Activated T-helper 17 cell treated with anti-CD3 and anti-CD28 coated beads, Interleukin-2, amount 50 U/mL, for 72 hours (primary cell): Measurements from ENCODE around the gene SPECC1L. TPM values are rescaled to one million over a fixed set of nuclear protein-coding genes. Genes with fewer than 3 reads are reported as not detected.
"Not testable (repeated sequence)": the region's sequence is repeated elsewhere in the genome, so short reads cannot be mapped to it uniquely, and the experiment has no call there.

ENCODE experiments used
- ATAC-seq: fragments of 150-1000 bp; cut with Tn5 transposase; replicated peaks from 2 replicates; pipeline ENCODE4 v1.10.0; 2021; ENCODE audit warnings: mild to moderate bottlenecking, moderate library complexity
- H3K27ac Mint-ChIP-seq: one replicate; pipeline ENCODE4 v1.8.0; 2022; ENCODE audit warnings: mixed read lengths
- H3K27me3 Mint-ChIP-seq: one replicate; pipeline ENCODE4 v1.8.0; 2022; ENCODE audit warnings: mixed read lengths
- H3K36me3 Mint-ChIP-seq: one replicate; pipeline ENCODE4 v1.8.0; 2022; ENCODE audit warnings: low read depth, mild to moderate bottlenecking, mixed read lengths
- H3K4me1 Mint-ChIP-seq: one replicate; pipeline ENCODE4 v1.8.0; 2022; ENCODE audit warnings: mixed read lengths
- H3K4me3 Mint-ChIP-seq: one replicate; pipeline ENCODE4 v1.8.0; 2022; ENCODE audit warnings: mild to moderate bottlenecking, mixed read lengths
- H3K9me3 Mint-ChIP-seq: one replicate; pipeline ENCODE4 v1.8.0; 2022; ENCODE audit warnings: mixed read lengths
- total RNA-seq, 2 donors: library from RNA; stranded (reverse); gene quantifications; one replicate each; pipeline ENCODE4 v1.2.3, GENCODE V29; 2022

Gene SPECC1L
- total RNA-seq, 2 donors from 2014 or later = 25.7 to 42.2 TPM

DNA sequence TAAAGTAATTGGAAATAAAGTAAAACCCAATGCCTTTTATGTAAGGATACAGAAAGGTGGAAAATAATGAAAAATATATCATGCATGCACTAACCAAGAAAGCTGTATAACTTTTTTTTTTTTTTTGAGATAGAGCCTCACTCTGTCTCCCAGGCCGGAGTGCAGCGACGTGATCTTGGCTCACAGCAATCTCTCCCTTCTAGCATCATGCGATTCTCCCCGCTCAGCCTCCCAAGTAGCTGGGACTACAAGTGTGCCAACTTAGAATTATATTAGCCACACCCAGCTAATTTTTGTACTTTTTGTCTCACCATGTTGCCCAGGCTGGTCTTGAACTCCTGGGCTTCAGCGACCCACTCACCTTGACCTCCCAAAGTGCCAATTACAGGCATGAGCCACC is 30.2 kb upstream of the SPECC1L start:
- Mint-ChIP-seq H3K27ac (no peak overlapping the region), H3K9me3 (no peaks in the 10 kb centered on the region), H3K4me1 (peaks cover 22% of the 10 kb centered on the region), H3K36me3 (no peaks in the 10 kb centered on the region), H3K27me3 (no peaks in the 10 kb centered on the region), H3K4me3 (no peak overlapping the region)
- no peak for ATAC-seq

DNA sequence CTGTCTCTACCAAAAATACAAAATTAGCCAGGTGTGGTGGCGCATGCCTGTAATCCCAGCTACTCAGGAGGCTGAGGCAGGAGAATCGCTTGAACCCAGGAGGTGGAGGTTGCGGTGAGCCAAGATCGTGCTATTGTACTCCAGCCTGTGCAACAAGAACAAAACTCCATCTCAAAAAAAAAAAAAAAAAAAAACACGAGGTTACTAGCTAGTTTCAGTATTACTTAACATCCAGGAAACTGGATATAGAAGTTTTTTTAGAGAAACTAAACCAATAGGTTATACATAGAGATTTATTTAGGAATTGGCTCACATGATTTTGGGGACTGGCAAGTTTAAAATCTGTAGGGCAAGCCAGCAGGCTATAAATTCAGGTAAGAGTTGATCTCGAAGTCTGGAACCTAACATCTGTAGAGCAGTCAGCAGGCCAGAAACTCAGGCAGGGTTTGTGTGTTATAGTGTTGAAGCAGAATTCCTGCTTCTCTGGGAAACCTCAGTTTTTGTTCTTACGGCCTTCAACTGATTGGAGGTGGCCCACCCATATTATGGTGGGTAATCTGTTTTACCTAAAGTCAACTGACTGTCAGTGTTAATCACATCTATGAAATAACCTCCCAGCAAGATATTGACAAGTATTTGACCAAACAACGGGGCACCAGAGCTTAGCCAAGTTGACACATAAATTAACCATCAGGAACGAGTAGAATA is 29.5 kb upstream of the SPECC1L start:
- not testable (repeated sequence) for H3K36me3 Mint-ChIP-seq, ATAC-seq, H3K27me3 Mint-ChIP-seq, H3K9me3 Mint-ChIP-seq, H3K4me3 Mint-ChIP-seq, H3K27ac Mint-ChIP-seq
- H3K4me1 Mint-ChIP-seq = peaks cover 22% of the 10 kb centered on the region

DNA sequence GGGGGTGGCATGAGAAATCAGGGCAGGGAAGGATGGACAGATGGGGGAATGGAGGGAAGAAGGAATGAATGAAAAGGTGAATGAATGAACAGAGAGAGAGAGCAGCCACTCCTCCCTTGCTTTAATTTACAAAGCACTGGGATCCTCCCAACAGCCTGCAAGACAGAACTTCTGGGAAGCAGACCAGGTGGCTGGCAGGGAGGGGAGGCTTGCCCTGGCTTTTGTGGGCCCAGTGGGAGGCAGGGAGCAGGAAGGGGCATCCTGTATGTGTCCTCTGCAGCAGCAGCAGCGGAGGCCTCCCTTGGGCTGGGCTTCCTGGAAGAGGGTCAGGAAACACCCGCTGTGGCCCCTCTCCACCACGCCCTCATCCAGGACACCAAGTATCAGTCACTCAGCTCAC is 27.2 kb upstream of the SPECC1L start:
- not testable (repeated sequence) for H3K36me3 Mint-ChIP-seq, H3K27me3 Mint-ChIP-seq, ATAC-seq, H3K9me3 Mint-ChIP-seq
- Mint-ChIP-seq H3K27ac (peak overlapping the region; percentile 73), H3K4me3 (peak overlapping the region; percentile 71), H3K4me1 (peaks cover 22% of the 10 kb centered on the region)

DNA sequence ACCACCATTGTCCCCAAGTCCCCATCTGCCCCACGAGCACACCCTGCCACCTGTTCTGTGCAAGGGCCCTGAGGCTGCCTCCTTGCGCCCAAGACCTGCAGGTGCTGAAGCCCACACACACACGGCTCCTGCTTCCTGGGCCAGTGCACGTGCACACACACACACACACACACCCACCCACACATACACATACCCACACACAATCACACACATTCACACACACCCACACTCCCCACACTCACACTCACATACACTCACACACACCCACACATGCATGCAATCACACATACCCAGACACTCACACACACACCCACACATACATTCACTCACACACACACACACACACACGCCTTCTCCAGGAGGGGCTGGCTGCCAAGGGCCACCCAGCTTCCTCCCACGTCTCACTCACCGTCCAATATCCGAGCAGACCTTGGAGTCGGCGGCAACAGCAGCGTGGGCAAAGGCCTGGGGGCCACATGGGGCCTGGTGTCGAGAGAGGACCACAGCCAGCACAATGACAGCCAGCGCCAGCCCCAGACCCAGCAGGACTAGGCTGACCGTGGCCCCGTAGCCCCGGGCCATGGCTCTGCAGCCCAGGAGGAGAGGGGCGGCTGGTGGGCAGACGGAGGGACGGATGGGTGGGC is 26.4 kb upstream of the SPECC1L start:
- no peak for ATAC-seq
- Mint-ChIP-seq H3K4me3 (no peak overlapping the region), H3K27me3 (no peaks in the 10 kb centered on the region), H3K27ac (peak overlapping the region; percentile 17), H3K36me3 (no peaks in the 10 kb centered on the region), H3K9me3 (no peaks in the 10 kb centered on the region), H3K4me1 (peaks cover 22% of the 10 kb centered on the region)

DNA sequence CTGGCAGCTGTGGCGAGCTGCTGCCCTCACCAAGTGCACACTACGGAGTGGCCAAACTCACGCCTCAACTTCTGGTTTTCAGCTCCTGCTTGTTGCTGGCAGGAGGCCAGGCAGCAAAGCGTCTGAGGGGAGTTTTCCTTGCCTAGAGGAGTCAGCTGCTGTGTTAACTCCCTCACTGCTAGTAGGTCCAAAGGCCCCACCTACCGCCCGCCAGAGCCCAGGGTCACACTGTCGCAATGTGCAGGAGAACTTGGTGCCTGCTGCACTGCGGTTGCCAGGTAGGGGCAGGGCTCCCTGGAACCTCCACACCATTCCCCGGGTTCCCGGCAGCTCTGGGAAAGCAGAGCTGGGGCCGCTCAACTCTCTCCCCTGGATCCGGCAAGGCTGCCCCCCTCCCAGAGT is 25.6 kb upstream of the SPECC1L start, which contains the start of gene GGT5:
Gene GGT5, minus strand, starts transcription at position 53 of the 402 bp plus-strand sequence. CDS start 357 bp downstream, outside the sequence.
- not testable (repeated sequence) for H3K9me3 Mint-ChIP-seq, H3K27me3 Mint-ChIP-seq, H3K4me3 Mint-ChIP-seq, H3K36me3 Mint-ChIP-seq, ATAC-seq
- peak within 1 kb of the TSS; percentile 17 for H3K27ac Mint-ChIP-seq
- peaks cover 22% of the 10 kb centered on the region for H3K4me1 Mint-ChIP-seq

DNA sequence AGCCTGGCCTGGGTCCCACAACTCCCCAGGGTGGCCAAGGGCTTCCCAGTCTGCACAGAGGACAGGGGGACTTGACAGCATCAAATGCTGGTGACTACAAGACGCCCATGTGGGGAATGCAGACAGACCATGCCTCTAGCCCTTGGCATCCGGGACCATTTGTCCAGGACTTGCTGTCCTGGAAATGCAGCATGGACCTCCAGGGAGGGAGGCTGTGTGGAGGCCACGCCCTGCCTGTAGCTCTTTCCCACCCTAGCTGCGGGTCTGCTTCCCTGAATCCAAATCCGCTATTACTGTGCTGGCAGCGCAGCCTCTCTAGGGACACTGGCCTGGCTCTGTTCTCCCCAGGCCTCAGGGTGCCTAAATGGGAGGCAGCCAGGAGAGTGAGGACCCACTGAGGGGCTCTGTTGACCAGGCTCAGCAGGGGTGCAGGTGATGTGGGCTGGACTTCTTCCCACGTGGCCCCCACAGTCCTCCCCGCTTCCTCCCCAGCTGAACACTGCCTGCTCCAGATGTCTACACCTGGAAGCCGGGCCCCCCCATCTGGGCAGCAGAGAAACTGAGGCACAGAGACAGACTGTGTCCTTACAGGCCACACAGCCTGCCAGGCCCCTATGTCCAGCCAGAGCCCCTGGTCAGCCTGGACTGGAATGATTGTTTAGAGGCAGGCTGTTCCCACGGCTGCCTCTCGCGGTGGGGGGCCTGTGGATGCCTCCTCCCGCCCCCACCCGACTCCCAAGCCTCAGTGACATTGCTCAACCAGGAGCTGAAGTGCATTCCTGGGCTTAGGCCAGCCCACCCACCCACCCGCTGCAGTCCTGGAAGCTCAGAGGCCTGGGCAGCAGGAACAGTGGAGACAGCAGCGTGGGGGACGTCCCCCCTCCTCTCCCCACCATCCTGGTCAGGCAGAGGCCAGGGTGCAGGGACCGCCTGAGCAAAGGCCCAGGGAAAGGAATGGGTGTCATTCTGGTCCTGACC is 24.8 kb upstream of the SPECC1L start:
- peaks cover 18% of the 10 kb centered on the region for H3K4me1 Mint-ChIP-seq
- not testable (repeated sequence) for ATAC-seq, H3K9me3 Mint-ChIP-seq, H3K4me3 Mint-ChIP-seq, H3K36me3 Mint-ChIP-seq, H3K27ac Mint-ChIP-seq, H3K27me3 Mint-ChIP-seq

DNA sequence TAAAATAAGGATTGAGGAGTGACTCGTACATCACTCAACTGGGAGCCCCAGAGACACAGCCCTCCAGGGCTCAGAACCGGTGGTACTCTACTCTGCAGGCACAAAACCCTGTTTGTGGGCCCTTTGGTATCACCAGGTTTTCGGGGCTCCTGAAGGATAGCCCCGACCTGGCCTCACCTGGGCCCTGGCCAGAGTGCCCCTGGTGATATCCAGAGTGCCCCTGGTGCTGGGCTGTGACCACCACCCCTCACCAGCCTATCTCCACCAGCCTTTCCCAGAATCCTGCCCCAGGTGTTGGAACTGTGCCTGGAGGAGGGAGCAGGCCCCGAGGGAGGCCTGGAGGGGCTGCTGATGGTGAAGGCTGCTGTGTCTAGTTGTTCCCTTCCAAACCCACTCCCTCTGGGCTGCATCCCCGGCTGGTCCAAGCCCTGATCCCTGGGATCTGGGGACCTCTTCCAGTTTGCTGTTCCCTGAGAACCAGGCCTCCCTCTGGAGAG is 23.6 kb upstream of the SPECC1L start:
- Mint-ChIP-seq H3K4me1 (peaks cover 18% of the 10 kb centered on the region), H3K4me3 (no peak overlapping the region), H3K27ac (no peak overlapping the region), H3K36me3 (no peaks in the 10 kb centered on the region), H3K9me3 (no peaks in the 10 kb centered on the region), H3K27me3 (no peaks in the 10 kb centered on the region)
- ATAC-seq = no peak

DNA sequence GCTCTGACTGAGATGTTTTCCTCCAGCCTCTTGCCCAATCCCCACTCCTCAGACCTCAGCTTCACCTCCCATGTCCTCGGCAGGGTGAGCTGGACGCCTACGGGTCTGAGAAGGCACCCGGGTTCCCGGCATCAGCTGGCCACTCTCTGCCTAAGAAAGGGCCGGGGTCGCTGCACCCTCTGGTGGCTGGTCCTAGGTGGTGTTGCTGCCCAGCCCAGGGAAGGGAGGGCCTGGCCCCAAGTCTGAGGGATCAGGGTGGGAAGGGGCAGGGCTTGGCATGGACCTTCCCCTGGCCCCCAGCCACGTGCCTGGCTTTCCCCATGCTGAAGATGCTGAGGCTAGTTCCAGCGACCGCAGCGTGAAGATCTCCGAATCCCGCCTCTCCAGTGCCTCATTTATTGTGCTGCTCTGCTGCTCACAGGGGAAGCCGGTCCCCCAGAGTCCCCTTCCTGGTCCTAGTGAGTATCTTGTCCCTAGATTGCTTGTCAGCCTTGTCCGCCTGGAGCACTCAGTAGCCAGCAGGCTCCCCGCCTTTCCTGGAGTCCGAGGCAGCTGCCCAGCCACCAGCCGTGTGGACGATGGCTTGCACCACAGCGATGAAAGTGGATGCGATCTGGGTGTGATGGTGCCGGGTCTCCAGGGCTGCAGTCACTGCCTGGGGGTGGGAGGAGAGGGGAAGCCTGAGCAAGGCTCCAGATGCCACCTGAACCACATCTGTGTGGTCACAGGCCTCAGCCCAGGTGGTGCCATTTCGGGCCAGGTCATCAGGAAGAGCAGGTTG is 22.9 kb upstream of the SPECC1L start:
- no peaks in the 10 kb centered on the region for H3K27me3 Mint-ChIP-seq
- peak; percentile 70 for ATAC-seq
- H3K9me3 Mint-ChIP-seq = no peaks in the 10 kb centered on the region
- H3K36me3 Mint-ChIP-seq = no peaks in the 10 kb centered on the region
- peaks cover 12% of the 10 kb centered on the region for H3K4me1 Mint-ChIP-seq
- H3K4me3 Mint-ChIP-seq = no peak overlapping the region
- H3K27ac Mint-ChIP-seq = no peak overlapping the region

DNA sequence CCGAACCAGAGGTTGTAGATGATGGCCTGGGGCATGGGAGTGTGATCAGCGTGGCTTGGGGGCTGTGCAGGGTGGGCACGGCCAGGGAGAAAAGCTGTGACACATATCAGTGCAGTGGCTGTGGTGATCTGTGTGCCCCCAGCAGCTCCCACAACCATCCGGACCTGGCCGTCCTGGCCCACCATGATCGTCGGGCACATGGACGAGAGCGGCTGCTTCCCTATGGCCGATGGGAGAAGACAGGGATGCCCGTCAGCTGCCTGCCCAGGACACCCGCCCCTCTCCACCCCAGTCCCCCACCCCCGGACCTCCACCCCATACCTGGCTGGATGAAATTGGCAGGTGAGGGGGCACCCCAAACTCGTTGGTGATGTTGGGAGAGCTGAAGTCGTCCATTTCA is 22.0 kb upstream of the SPECC1L start:
- H3K36me3 Mint-ChIP-seq, H3K9me3 Mint-ChIP-seq, ATAC-seq, H3K4me3 Mint-ChIP-seq, H3K27me3 Mint-ChIP-seq, H3K4me1 Mint-ChIP-seq, H3K27ac Mint-ChIP-seq: not testable (repeated sequence)

DNA sequence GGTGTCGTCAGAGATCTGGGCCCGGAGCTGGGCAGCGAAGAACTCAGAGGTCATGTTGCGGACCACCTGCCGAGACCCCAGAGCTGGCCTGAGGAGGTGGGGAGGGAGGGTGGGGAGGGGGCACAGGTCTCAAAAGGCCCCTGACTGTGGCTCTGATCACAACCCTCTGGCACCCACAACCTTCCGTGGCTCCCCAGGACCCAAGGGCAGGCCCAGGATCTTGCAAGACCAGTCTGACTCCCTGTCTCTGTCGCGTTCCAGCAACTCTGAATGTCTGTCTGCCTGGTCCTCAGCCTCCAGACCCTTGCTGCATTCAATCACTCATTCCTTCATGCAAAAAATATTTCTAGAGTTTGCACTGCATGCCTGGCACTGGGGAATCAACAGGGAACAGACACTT is 21.2 kb upstream of the SPECC1L start:
- H3K4me1 Mint-ChIP-seq, H3K27me3 Mint-ChIP-seq, H3K27ac Mint-ChIP-seq, H3K4me3 Mint-ChIP-seq, H3K9me3 Mint-ChIP-seq, H3K36me3 Mint-ChIP-seq, ATAC-seq: not testable (repeated sequence)

DNA sequence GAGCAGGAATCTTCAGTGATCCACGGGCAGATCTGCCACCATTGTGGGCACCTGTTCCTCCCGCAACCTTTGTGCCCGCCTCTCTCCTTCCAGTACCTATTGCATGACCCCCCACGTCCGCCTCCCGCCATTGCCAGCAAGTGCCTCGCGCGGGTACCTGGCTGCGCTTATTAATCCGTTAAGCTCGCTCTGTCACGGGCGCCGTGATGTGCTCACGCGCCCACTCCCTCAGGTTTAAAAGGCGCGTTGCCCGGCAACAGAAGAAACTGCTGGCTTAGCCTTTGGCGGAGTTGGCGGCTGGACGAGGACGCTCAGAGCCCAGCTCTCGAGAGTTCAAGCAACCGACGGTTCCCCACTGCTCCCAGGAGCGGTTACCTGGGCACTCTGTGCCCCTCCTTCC is 19.3 kb upstream of the SPECC1L start:
- H3K4me1 Mint-ChIP-seq, H3K4me3 Mint-ChIP-seq, H3K27ac Mint-ChIP-seq, H3K36me3 Mint-ChIP-seq, H3K27me3 Mint-ChIP-seq, H3K9me3 Mint-ChIP-seq, ATAC-seq: not testable (repeated sequence)

DNA sequence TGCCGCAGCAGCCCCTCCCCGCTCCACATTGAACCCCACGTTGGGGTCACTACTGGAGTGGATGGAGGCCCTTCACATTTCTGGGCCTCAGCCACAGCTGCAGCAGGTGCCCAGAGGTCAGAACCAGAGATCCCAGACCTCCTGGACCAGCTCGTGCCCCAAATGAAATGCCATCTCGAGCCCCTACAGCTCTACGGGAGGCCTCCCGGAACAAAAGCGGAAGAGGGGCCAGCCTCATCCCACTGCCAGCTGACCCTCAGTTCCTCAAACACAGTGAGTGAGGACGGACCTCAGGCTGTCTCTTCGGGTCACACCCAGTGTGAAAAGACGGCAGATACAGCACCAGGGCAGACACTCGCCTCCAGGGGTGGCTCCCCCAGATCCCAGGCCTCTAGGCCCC is 17.5 kb upstream of the SPECC1L start:
- H3K27ac Mint-ChIP-seq, H3K9me3 Mint-ChIP-seq, ATAC-seq, H3K4me3 Mint-ChIP-seq, H3K4me1 Mint-ChIP-seq, H3K27me3 Mint-ChIP-seq, H3K36me3 Mint-ChIP-seq: not testable (repeated sequence)

DNA sequence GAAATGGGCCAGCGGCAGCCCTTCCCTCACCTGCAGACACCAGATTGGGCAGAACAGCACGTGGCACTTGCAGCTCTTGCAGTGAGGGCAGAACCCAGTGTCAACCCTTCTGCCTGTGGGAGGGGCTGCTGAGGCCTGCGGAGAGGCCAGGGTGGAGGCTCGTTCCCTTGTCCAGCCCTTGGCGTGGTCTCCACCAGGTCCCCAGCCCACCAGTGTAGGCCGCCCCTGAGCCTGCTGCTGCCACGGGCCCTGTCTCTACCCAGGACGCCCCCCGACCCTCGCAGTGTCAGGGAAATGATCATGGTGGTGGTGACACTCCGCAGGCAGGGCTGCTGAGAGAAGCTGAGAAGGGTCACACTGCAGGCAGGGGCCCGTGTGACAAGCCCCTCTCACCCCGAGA is 14.5 kb upstream of the SPECC1L start:
- H3K27ac Mint-ChIP-seq, H3K9me3 Mint-ChIP-seq, H3K36me3 Mint-ChIP-seq, H3K4me1 Mint-ChIP-seq, H3K4me3 Mint-ChIP-seq, H3K27me3 Mint-ChIP-seq, ATAC-seq: not testable (repeated sequence)

DNA sequence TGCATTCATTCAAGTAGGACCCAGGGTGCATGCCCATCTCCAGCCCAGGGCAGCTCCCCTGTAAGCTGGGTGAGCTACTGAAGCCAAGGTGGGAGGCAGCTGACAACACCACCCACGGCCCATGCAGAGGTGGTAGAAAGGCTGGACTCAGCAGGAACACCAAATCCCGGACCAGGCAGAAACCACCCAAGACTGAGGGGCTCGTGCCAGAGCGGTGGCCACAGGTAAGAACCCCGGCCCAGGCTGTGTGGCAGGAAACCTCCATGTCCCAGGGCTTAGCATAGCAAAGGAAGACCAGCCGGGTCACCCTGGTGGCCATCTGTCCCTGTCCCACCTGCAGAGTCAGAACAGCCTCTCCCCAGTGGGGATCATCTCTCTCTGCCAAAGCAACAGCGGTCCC is 13.9 kb upstream of the SPECC1L start:
- not testable (repeated sequence) for H3K27me3 Mint-ChIP-seq, H3K9me3 Mint-ChIP-seq, H3K36me3 Mint-ChIP-seq, H3K4me1 Mint-ChIP-seq, H3K4me3 Mint-ChIP-seq, H3K27ac Mint-ChIP-seq, ATAC-seq
